ENCODE data around the gene FBXO33. TPM values are rescaled to one million over a fixed set of nuclear protein-coding genes. Genes with fewer than 3 reads are reported as not detected.

FBXO33 gene
- total RNA-seq, 4 donors from 2014 or later, result 12.6 to 25.2 (median 16.4) TPM

Other genes starting within 250 kb of the FBXO33 start
- gene MIA2, start 198.5 kb downstream of the FBXO33 start, total RNA-seq, result 10 to 100 TPM; 13.8 to 19.4 (median 16.7) TPM

Measured in omental fat pad (tissue), 4 donors.